ENCODE data around the gene CLTCL1.

- no peak for TF ChIP-seq ZBTB33 (IDR thresholded peaks at IDR 0.05)
- no peak for TF ChIP-seq MAX (IDR thresholded peaks at IDR 0.05)
- no peak for TF ChIP-seq CTCF (IDR thresholded peaks at IDR 0.05; ENCODE audit: low read depth, low read length, missing input control)
- no peak for TF ChIP-seq TAF1 (conservative IDR thresholded peaks at IDR 0.05)
- TF ChIP-seq HNF4A (conservative IDR thresholded peaks at IDR 0.05): no peak
- no peak for TF ChIP-seq EGR1 (IDR thresholded peaks at IDR 0.05; ENCODE audit: low read depth in 2 of 2)
- TF ChIP-seq REST (IDR thresholded peaks at IDR 0.05): no peak
- TF ChIP-seq HNF4G (IDR thresholded peaks at IDR 0.05): no peak
- TF ChIP-seq GABPA (IDR thresholded peaks at IDR 0.05 in 1 of 2, conservative IDR thresholded peaks at IDR 0.05 in 1 of 2): no peak
These were observed 159.4 kb downstream of the CLTCL1 start for GRCh38 chr22:19132153-19132552.

All from liver (tissue), 3 donors.